ENCODE measurements around the gene SLC2A8.

SLC2A8 gene

DNA sequence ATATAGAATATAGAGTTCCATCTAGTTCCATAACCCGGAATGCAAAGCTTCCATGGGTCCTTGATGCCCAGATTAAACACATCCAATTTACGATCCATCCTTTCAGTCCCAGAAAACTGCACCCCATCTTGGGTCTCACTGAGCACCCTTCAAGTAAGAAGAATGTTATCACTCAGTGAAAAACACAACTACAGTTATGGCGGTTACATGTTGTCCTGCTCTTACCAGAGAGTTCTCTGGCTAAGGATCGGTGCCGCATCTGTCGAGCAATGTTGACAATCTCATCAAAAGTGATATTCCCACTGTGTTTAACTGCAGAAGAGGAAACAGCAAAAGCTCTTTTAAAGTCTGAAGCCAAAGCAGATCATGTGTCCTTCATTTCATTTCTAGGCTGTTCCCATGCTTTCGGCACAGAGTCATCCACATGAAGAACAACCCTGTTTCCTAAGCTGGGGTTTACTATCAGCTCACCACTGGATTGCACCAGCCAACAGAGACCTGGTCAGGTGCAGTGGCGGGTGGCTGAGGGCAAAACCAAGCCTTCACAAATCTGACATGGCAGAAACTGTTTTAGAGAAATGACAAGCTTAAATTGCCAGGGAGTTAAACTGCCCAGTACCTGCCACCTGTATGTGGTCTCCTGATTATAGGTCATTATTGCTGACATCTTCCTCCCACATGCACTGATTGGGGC, 51.3 kb downstream of the SLC2A8 start:
- peak overlapping the region; percentile 95 for H3K4me3 ChIP-seq (ENCODE audit: low read depth, low read length)
- TF ChIP-seq, protein P1, sequence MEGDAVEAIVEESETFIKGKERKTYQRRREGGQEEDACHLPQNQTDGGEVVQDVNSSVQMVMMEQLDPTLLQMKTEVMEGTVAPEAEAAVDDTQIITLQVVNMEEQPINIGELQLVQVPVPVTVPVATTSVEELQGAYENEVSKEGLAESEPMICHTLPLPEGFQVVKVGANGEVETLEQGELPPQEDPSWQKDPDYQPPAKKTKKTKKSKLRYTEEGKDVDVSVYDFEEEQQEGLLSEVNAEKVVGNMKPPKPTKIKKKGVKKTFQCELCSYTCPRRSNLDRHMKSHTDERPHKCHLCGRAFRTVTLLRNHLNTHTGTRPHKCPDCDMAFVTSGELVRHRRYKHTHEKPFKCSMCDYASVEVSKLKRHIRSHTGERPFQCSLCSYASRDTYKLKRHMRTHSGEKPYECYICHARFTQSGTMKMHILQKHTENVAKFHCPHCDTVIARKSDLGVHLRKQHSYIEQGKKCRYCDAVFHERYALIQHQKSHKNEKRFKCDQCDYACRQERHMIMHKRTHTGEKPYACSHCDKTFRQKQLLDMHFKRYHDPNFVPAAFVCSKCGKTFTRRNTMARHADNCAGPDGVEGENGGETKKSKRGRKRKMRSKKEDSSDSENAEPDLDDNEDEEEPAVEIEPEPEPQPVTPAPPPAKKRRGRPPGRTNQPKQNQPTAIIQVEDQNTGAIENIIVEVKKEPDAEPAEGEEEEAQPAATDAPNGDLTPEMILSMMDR (IDR thresholded peaks at IDR 0.05; ENCODE audit: borderline replicate concordance, insufficient read depth, low read depth, low read length), result no peak

GRCh38 chr9:127449332-127449966, 52.5 kb downstream of the SLC2A8 start:
- peak overlapping the region; percentile 95 for H3K4me3 ChIP-seq (ENCODE audit: low read depth, low read length)
- TF ChIP-seq, protein P1 (IDR thresholded peaks at IDR 0.05; ENCODE audit: borderline replicate concordance, insufficient read depth, low read depth, low read length), result no peak

DNA sequence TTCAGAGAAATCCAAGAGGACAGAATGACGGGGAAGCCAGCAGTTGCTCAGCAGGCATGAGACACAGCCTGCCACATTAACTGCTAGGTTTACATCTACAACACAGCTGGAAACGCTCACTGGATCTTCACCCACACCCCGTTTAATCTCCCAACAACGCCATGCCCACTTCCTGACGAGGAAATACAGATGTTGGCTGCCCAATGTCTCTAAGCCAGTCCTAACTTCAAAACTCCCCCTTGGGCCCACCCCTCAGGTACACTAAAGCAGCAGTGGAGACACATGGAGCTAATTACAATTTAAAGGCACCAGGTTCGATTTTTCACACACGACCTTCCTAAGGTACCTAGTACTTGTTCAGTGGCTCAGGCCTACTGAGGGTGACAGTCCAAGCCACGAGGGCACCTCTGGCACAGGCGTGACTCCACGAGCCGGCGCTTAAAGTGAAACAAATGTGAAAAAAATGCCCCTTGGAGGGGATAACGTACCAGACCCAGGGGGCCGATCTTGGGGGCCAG, 53.3 kb downstream of the SLC2A8 start:
- TF ChIP-seq, protein P1 (IDR thresholded peaks at IDR 0.05; ENCODE audit: borderline replicate concordance, insufficient read depth, low read depth, low read length), result no peak
- peak overlapping the region; percentile 95 for H3K4me3 ChIP-seq (ENCODE audit: low read depth, low read length)

GRCh38 chr9:127450830-127451607, 54.0 kb downstream of the SLC2A8 start, which contains the start of the genes LRSAM1 and RPL12:
LRSAM1 (plus strand) TSS chr9:127451510; CDS start chr9:127454528, 3,018 bp downstream.
RPL12 (minus strand) TSS chr9:127451406; CDS start chr9:127451317, 89 bp downstream.
- H3K4me3 ChIP-seq (ENCODE audit: low read depth, low read length), result peak within 1 kb of the TSS; percentile 95
- TF ChIP-seq, protein P1 (IDR thresholded peaks at IDR 0.05; ENCODE audit: borderline replicate concordance, insufficient read depth, low read depth, low read length), result no peak

DNA sequence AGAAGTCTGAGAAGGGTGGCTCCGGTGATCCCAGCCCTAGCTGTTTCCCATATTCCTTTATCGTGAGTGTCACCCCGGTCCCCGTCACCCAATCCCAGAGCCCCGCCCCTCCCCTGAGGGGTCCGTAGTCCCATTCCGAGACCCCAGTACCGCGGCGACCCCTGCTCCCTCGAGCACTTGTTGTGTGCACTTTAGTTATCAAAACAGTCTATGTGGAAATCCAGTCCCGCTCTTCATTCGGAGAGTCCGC, 54.6 kb downstream of the SLC2A8 start:
- H3K4me3 ChIP-seq (ENCODE audit: low read depth, low read length), result peak overlapping the region; percentile 95
- TF ChIP-seq, protein P1 (IDR thresholded peaks at IDR 0.05; ENCODE audit: borderline replicate concordance, insufficient read depth, low read depth, low read length), result no peak

DNA sequence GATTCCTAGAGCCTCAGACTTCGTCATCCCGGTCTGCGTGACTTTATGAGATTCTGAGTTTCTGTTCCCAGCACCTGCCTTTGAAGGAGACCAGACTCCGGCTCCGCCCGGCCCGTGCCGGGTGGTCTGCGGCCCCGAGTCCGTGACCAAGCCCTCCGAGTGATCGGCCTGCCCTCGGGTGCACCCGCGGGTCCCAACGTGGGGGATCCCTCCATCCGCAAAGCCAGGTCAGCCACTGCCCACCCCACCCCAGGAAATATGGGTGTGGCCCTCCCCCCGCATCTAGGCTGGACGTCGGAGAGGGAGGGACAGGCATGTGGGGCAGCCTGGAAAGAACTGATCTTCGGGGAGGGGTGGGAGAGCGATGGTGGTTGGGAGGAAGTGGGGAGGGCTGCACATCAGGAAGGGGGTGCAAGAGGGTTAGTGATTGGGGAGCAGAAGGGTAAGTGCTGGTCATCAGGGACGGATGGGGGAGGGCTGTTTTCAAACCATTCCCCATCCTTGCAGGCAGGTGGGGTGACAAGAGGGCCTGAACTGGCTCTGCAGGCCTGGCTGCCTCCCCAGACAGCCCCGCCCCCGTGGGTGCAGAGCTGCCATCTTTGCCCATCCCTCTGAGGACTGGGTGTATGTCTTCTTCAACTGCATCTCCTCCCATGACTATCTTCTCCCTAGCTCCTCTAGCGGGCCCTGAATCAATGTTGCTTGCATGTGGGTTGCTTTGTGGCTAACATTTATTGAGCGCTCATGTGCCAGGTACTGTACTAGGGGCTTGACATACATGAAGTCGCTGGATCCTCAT, 55.1 kb downstream of the SLC2A8 start:
- peak overlapping the region; percentile 95 for H3K4me3 ChIP-seq (ENCODE audit: low read depth, low read length)
- TF ChIP-seq, protein P1 (IDR thresholded peaks at IDR 0.05; ENCODE audit: borderline replicate concordance, insufficient read depth, low read depth, low read length), result no peak

Measured in GM12875 (cell line).